GM18520 (cell line): Measurements from ENCODE around the gene SHISAL2A.

ENCODE experiments used
- ATAC-seq: cut with Tn5 transposase; IDR thresholded peaks from one replicate; pipeline ENCODE4 v1.9.1; 2021; ENCODE audit not compliant: unreplicated experiment

SHISAL2A gene

GRCh38 chr1:52615489-52616042 is 17.4 kb upstream of the SHISAL2A start:
- ATAC-seq: no peak

GRCh38 chr1:52621950-52622349 is 11.0 kb upstream of the SHISAL2A start:
- no peak for ATAC-seq

GRCh38 chr1:52623812-52624211 is 9.2 kb upstream of the SHISAL2A start:
- ATAC-seq: no peak

- no peak for ATAC-seq
These were observed 5.9 kb upstream of the SHISAL2A start for GRCh38 chr1:52627028-52627427.

- ATAC-seq: no peak
These were observed 4.2 kb upstream of the SHISAL2A start for GRCh38 chr1:52628614-52629324.

- ATAC-seq: no peak
These were observed 3.7 kb upstream of the SHISAL2A start for GRCh38 chr1:52629325-52629643.

GRCh38 chr1:52629667-52630066 is 3.3 kb upstream of the SHISAL2A start:
- no peak for ATAC-seq

GRCh38 chr1:52631759-52632331 is 1.1 kb upstream of the SHISAL2A start:
- no peak for ATAC-seq

GRCh38 chr1:52633291-52633754 is 355 bp downstream of the SHISAL2A start:
- no peak for ATAC-seq

- ATAC-seq: no peak
These were observed 1.1 kb downstream of the SHISAL2A start for GRCh38 chr1:52634111-52634510.

- no peak for ATAC-seq
These were observed 2.5 kb downstream of the SHISAL2A start for GRCh38 chr1:52635321-52636089.

- peak; percentile 36 for ATAC-seq
These were observed 4.0 kb downstream of the SHISAL2A start for GRCh38 chr1:52636721-52637695.

- no peak for ATAC-seq
These were observed 5.0 kb downstream of the SHISAL2A start for GRCh38 chr1:52637946-52638345.

GRCh38 chr1:52640697-52641096 is 7.7 kb downstream of the SHISAL2A start:
- ATAC-seq: no peak

GRCh38 chr1:52641307-52641706 is 8.3 kb downstream of the SHISAL2A start:
- ATAC-seq: no peak

GRCh38 chr1:52645261-52645660 is 12.3 kb downstream of the SHISAL2A start:
- ATAC-seq: no peak

GRCh38 chr1:52651904-52652303 is 18.9 kb downstream of the SHISAL2A start:
- no peak for ATAC-seq

- no peak for ATAC-seq
These were observed 20.4 kb downstream of the SHISAL2A start for GRCh38 chr1:52653207-52653849.

- no peak for ATAC-seq
These were observed 21.1 kb downstream of the SHISAL2A start for GRCh38 chr1:52654063-52654462.

- no peak for ATAC-seq
These were observed 24.7 kb downstream of the SHISAL2A start for GRCh38 chr1:52657702-52658101.
